NCI-H146 treated with DMSO at 0.1 percent for 48 hours (cell line): ENCODE measurements around the gene ARID1A.
A peak's percentile ranks its signal among the peaks of the same experiment; 100 is the strongest.

ENCODE experiments used
- DNase-seq: peaks from one replicate; lab custom pipeline; 2025; ENCODE audit not compliant: unreplicated experiment; lab: John Stamatoyannopoulos, UW

Gene ARID1A

GRCh38 chr1:26826261-26827105, 130.7 kb downstream of the ARID1A start, which contains the start of gene ZDHHC18:
Gene ZDHHC18 (plus strand): TSS chr1:26826688. CDS start chr1:26826805, 117 bp downstream.
- peak; percentile 13 for DNase-seq

GRCh38 chr1:26827106-26827604, 131.3 kb downstream of the ARID1A start:
- DNase-seq: no peak

- no peak for DNase-seq
Measured at GRCh38 chr1:26827663-26828062, 131.8 kb downstream of the ARID1A start.

GRCh38 chr1:26828411-26828991, 132.7 kb downstream of the ARID1A start:
- DNase-seq: no peak

GRCh38 chr1:26829184-26829911, 133.5 kb downstream of the ARID1A start:
- DNase-seq: no peak

GRCh38 chr1:26831059-26831458, 135.2 kb downstream of the ARID1A start:
- no peak for DNase-seq
